Testis (tissue), 2 donors: ENCODE results near the gene CUEDC1.

ENCODE experiments used
- POLR2A ChIP-seq: fragments of 450-650 bp; IDR thresholded peaks from one replicate; pipeline ENCODE4 v1.6.1; 2017; ENCODE audit warnings: antibody characterized with exemption, mild to moderate bottlenecking, moderate library complexity
- TF ChIP-seq, protein P1 (sequence below), 3 experiments: fragments of 450-650 bp in 2 of 3; fragments of 200-600 bp in 1 of 3; sonication (generic) in 1 of 3; IDR thresholded peaks; one replicate each; pipeline ENCODE4 v1.5.1; 2016 to 2019; ENCODE audit warnings: antibody characterized with exemption in 3 of 3, mild to moderate bottlenecking in 2 of 3, moderate library complexity in 1 of 3

DNA sequence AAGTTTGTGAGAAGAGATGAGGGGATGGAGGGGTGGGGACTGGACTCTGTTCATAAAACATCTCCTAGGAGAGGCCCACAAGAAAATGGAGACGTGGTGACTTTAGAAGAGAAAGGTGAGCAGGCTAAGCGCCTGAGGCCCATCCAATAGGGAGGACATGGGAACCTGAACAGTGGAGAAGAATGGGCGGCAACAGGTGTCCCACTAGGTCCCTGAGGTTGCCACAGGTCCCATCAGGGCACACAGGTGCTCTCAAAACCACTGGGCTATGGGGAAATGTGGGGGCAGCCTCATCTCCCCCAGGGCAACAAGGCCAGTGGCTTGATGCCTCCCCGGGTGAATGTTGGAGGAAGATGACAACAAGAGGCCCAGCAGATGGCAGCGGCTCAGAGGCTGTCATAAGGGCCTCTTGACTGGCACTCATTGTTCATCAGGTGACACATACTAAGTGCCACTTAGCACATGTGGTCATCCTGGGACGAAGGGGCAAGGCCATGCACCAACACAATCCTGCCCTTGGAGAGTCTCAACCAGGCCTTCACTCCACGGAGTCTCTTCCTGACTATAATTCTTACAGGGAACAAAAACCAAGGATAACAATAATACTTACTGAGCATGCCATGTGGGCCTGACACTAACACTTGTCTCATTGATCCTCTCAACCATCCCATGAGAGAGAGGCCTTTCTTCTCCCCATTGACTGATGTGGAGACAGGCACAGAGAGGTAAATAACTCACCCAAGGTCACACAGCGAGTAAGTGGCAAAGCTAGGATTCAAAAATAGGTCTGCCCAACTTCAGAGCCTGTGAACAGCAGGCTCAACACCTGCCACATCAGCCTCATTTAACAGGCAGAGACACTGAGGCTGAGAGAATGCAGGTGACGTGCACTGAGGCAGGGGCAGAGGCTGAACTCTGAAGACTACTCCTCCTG lies 38.0 kb downstream of the CUEDC1 start:
- TF ChIP-seq, protein P1, sequence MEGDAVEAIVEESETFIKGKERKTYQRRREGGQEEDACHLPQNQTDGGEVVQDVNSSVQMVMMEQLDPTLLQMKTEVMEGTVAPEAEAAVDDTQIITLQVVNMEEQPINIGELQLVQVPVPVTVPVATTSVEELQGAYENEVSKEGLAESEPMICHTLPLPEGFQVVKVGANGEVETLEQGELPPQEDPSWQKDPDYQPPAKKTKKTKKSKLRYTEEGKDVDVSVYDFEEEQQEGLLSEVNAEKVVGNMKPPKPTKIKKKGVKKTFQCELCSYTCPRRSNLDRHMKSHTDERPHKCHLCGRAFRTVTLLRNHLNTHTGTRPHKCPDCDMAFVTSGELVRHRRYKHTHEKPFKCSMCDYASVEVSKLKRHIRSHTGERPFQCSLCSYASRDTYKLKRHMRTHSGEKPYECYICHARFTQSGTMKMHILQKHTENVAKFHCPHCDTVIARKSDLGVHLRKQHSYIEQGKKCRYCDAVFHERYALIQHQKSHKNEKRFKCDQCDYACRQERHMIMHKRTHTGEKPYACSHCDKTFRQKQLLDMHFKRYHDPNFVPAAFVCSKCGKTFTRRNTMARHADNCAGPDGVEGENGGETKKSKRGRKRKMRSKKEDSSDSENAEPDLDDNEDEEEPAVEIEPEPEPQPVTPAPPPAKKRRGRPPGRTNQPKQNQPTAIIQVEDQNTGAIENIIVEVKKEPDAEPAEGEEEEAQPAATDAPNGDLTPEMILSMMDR (IDR thresholded peaks at IDR 0.05) = no peak
- no peak for TF ChIP-seq POLR2A
